ENCODE measurements around the gene UQCRC1. TPM values are rescaled to one million over a fixed set of nuclear protein-coding genes. Genes with fewer than 3 reads are reported as not detected.

Gene UQCRC1
- total and polyA plus RNA-seq, 2 donors from 2014 or later = 207 to 584 TPM

GRCh38 chr3:48562367-48563095 lies 46.9 kb downstream of the UQCRC1 start:
- no peak for FAIRE-seq

GRCh38 chr3:48561045-48561736 lies 48.3 kb downstream of the UQCRC1 start:
- peak overlapping the region in 1 of 3 donors; percentile 21 for H3K4me3 ChIP-seq (ENCODE audit: low read length in 3 of 3)
- no peak for FAIRE-seq
- peak overlapping the region in 1 of 3 donors; percentile 40 for H3K9ac ChIP-seq (ENCODE audit: low read length in 3 of 3)
- no peaks in the 10 kb centered on the region for H3K9me3 ChIP-seq (ENCODE audit: control insufficient read depth in 2 of 3, insufficient read depth in 1 of 3, low read length in 3 of 3)
- intact Hi-C loops (cut with DNase I) = no loop called here
- no peaks in the 10 kb centered on the region for H3K27me3 ChIP-seq (ENCODE audit: control insufficient read depth, insufficient read depth, low read length)
- no peaks in the 10 kb centered on the region for H3K36me3 ChIP-seq (ENCODE audit: control insufficient read depth in 2 of 3, insufficient read depth in 3 of 3, low read length in 3 of 3)
- no peak overlapping the region for H3K27ac ChIP-seq (ENCODE audit: low read depth in 2 of 2, low read length in 2 of 2)
- no peak for TF ChIP-seq CTCF (IDR thresholded peaks at IDR 0.05; ENCODE audit: borderline replicate concordance, extremely low read depth, insufficient read depth)
- H3K4me1 ChIP-seq (ENCODE audit: control insufficient read depth in 2 of 3, insufficient read depth in 2 of 3, low read depth in 1 of 3, low read length in 3 of 3) = peaks cover 0 to 28% (median 2%) of the 10 kb centered on the region in 3 donors
- peak in 4 of 5 donors; percentile 72 to 90 (median 79) for DNase-seq

More at GRCh38 chr3:48562367-48563095, 46.9 kb downstream of the UQCRC1 start:
- H3K9me3 ChIP-seq (ENCODE audit: control insufficient read depth in 2 of 3, insufficient read depth in 1 of 3, low read length in 3 of 3) = no peaks in the 10 kb centered on the region
- H3K36me3 ChIP-seq (ENCODE audit: control insufficient read depth in 2 of 3, insufficient read depth in 3 of 3, low read length in 3 of 3) = no peaks in the 10 kb centered on the region
- no peak overlapping the region for H3K9ac ChIP-seq (ENCODE audit: low read length in 3 of 3)
- H3K4me1 ChIP-seq (ENCODE audit: control insufficient read depth in 2 of 3, insufficient read depth in 2 of 3, low read depth in 1 of 3, low read length in 3 of 3) = peaks cover 0 to 26% (median 2%) of the 10 kb centered on the region in 3 donors
- H3K4me3 ChIP-seq (ENCODE audit: low read length in 3 of 3) = no peak overlapping the region
- DNase-seq = no peak
- intact Hi-C loops (cut with DNase I) = no loop called here
- H3K27ac ChIP-seq (ENCODE audit: low read depth in 2 of 2, low read length in 2 of 2) = no peak overlapping the region
- TF ChIP-seq CTCF (IDR thresholded peaks at IDR 0.05; ENCODE audit: borderline replicate concordance, extremely low read depth, insufficient read depth) = no peak
- H3K27me3 ChIP-seq (ENCODE audit: control insufficient read depth, insufficient read depth, low read length) = no peaks in the 10 kb centered on the region

GRCh38 chr3:48560648-48561018 lies 48.8 kb downstream of the UQCRC1 start:
- Histone ChIP-seq H3K9me3 (ENCODE audit: control insufficient read depth in 2 of 3, insufficient read depth in 1 of 3, low read length in 3 of 3) (no peaks in the 10 kb centered on the region), H3K27me3 (ENCODE audit: control insufficient read depth, insufficient read depth, low read length) (no peaks in the 10 kb centered on the region), H3K27ac (ENCODE audit: low read depth in 2 of 2, low read length in 2 of 2) (no peak overlapping the region), H3K4me1 (ENCODE audit: control insufficient read depth in 2 of 3, insufficient read depth in 2 of 3, low read depth in 1 of 3, low read length in 3 of 3) (peaks cover 0 to 28% (median 2%) of the 10 kb centered on the region in 3 donors), H3K4me3 (ENCODE audit: low read length in 3 of 3) (peak overlapping the region in 1 of 3 donors; percentile 21), H3K9ac (ENCODE audit: low read length in 3 of 3) (peak overlapping the region in 1 of 3 donors; percentile 40), H3K36me3 (ENCODE audit: control insufficient read depth in 2 of 3, insufficient read depth in 3 of 3, low read length in 3 of 3) (no peaks in the 10 kb centered on the region)
- FAIRE-seq = no peak
- DNase-seq = peak in 3 of 5 donors; percentile 22 to 84 (median 53)
- intact Hi-C loops (cut with DNase I) = no loop called here
- TF ChIP-seq CTCF (IDR thresholded peaks at IDR 0.05; ENCODE audit: borderline replicate concordance, extremely low read depth, insufficient read depth) = no peak

All from kidney (tissue), 14 donors.